GM18907 (cell line): ENCODE measurements around the gene SERPINB2.

ENCODE experiments used
- ATAC-seq: cut with Tn5 transposase; IDR thresholded peaks from one replicate; pipeline ENCODE4 v1.9.1; 2021; ENCODE audit warnings: mild to moderate bottlenecking, moderate library complexity; ENCODE audit not compliant: unreplicated experiment

The SERPINB2 gene

DNA sequence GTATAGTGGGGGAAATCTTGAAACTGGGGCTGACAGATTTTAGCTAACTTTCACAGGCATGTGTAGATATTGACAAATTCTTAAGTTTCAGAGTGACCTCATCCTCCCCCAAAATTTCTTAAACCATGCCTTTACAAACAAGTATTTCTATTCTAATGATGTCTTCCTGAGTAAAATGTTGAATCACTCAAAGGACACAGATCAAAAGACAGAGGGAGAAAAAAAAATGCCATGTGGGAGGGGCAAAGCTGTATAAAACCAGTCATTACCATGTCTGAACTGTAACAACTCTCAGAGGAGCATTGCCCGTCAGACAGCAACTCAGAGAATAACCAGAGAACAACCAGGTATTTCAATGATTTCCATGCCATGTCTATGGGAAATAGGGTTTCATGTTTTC lies at the start of gene SERPINB2:
TSS of gene SERPINB2 (plus strand) at position 282 of the 400 bp plus-strand sequence. CDS start 3,740 bp downstream, outside the sequence.
- ATAC-seq = no peak

GRCh38 chr18:63843008-63843407 lies 44.5 kb upstream of the SERPINB2 start:
- peak; percentile 65 for ATAC-seq

GRCh38 chr18:63844254-63844653 lies 43.3 kb upstream of the SERPINB2 start:
- peak; percentile 74 for ATAC-seq

- ATAC-seq = peak; percentile 65
Observed at GRCh38 chr18:63848159-63848558, 39.3 kb upstream of the SERPINB2 start.

GRCh38 chr18:63850020-63850419 lies 37.5 kb upstream of the SERPINB2 start:
- ATAC-seq = peak; percentile 75

DNA sequence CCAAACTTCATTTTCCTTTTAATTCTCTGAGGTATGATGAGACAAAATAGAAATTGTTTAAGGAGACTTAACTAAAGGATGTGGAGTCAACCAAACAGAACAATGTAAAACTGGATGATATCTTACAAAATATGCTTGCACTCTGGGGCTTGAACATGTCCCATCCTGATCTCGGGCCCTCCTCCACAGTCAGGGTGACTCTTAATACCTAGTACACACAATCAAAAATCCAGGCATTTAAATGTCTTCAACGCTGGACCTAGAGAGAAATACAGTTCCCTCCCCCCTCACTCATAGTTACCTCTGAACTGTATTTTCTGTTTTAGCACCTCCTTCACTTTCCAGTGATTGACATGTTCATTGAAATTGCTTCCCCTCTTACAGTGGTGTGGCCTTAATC lies 36.9 kb upstream of the SERPINB2 start:
- ATAC-seq = no peak

- no peak for ATAC-seq
Observed at GRCh38 chr18:63858456-63858855, 29.0 kb upstream of the SERPINB2 start.

DNA sequence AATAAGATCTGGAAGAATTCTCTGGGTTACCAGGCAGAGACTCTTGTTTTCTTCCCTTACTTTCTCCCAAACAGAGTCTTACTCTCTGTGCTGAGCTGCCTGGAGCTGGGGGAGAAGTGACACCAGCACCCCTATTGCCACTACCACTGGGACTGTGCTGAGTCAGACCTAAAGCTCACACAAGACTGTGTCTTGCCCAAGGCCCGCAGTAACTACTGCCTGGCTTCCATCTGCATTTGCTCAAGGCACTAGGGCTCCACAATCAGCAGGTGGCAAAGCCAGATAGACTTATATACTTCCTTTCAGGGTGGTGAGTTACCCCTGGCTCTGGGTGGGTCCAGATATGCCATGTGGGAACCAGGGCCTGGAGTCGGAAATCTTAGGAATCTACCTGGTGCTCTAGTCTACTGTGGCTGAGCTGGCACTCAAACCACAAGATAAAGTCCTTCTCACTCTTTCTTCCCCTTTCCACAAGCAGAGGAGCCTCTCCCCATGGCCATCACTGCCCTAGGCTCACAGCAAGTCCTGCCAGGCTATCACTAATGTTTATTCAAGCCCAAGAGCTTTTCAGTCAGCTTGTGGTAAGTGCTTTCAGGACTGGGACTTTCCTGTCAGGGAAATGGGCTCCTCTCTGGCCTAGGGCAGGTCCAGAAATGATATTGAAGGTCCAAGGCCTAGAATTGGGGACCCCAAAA lies 27.6 kb upstream of the SERPINB2 start:
- no peak for ATAC-seq

- ATAC-seq = no peak
Observed at GRCh38 chr18:63860531-63860930, 27.0 kb upstream of the SERPINB2 start.

DNA sequence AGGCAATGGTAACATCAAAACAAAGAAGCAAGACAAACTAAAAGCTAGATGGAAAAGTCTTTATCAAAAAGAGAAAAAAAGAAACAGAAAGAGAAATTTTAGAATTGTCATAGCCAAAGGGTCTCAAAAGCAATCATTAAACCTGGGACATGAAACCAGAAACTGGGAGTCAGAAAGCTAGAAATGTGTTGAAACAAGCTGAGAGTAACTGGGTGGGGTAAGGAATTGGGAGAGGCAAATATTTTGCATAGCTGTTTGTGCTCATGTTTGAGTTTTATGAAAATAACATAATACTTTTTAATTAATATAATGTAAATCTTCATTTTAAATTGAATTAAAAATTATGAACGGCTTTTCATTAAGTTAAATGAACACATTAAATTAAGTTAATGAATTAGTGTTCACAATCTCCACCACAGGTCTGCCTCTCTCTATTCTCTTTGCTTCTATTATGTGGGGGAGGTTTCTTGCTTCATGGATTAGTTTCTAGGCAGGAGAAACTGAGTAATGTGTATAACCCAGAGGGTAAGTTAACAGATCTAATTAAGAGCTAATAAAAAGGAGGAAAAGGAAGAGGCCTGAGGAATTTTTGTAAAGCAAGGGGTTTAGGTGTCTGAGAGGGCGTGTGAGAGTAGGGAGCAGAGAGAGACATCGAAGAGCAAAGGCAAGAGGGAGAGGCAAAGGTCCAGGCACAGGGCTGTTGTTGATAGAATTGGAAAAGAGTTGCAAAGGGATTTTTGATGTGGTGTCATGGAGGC lies 20.0 kb upstream of the SERPINB2 start:
- no peak for ATAC-seq

DNA sequence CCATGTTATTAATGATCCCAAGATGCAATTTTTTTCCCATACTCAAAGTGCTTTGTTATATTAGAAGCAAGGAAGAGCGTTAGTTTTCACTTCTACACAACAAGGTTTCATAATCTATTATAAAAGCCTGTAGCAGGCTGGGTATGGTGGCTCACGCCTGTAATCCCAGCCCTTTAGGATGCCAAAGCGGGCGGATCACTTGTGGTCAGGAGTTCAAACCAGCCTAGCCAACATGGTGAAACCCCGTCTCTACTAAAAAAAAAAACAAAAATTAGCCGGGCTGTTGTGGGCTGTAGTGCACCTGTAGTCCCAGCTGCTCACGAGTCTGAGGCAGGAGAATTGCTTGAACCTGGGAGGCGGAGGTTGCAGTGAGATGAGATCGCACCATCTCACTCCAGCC lies 19.0 kb upstream of the SERPINB2 start:
- ATAC-seq = no peak

GRCh38 chr18:63869374-63869773 lies 18.1 kb upstream of the SERPINB2 start:
- no peak for ATAC-seq

- ATAC-seq = no peak
Observed at GRCh38 chr18:63869851-63870250, 17.7 kb upstream of the SERPINB2 start.

GRCh38 chr18:63871836-63872235 lies 15.7 kb upstream of the SERPINB2 start:
- ATAC-seq = no peak

DNA sequence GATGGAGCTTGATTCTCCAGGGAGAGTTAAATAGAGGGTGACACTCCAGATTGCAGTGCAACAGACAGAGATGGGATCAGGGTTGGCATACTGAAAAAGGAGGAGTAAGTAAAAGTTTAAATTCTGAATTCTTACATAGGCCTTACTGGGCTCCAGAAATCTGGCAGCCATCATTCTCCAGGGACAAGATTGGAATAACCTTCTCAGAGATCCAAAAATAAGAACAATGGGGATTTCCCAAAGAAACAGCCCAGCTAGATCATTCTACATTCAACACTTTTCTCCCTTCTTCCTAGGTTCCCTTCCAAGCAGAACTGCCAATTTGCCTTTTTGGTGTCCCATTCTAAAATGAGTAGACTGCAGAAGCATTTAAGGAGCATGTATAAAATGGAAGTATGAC lies 14.9 kb upstream of the SERPINB2 start:
- ATAC-seq = no peak

- no peak for ATAC-seq
Observed at GRCh38 chr18:63878343-63878742, 9.2 kb upstream of the SERPINB2 start.

GRCh38 chr18:63878925-63879324 lies 8.6 kb upstream of the SERPINB2 start:
- no peak for ATAC-seq

- no peak for ATAC-seq
Observed at GRCh38 chr18:63879709-63880108, 7.8 kb upstream of the SERPINB2 start.

- ATAC-seq = no peak
Observed at GRCh38 chr18:63881851-63882250, 5.7 kb upstream of the SERPINB2 start.

GRCh38 chr18:63882333-63883141 lies 5.0 kb upstream of the SERPINB2 start:
- ATAC-seq = no peak

DNA sequence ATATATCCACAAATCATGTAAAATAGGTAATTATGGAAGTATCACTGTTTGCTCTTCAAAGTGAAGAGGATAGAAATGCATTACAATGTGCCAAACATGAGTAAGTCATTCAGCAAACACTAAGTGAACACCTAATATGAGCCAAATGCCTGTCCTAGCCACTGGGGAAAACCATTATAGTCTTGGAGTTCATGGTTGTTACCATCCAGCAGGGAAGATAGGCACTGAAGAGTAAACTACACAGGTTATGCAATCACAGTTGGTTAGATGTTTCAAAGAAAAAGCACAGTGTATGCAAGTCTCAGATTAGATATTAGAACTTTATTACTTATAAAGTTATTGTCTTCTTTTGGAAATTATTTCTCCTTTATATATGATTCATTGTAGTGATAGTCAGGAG lies 3.9 kb upstream of the SERPINB2 start:
- no peak for ATAC-seq
